Astrocyte of the cerebellum (primary cell): ENCODE measurements around the gene ELFN1.

Experiments
- DNase-seq: peaks from one replicate; pipeline ENCODE4 v3.0.0-alpha.2; 2011; ENCODE audit warnings: low read depth
- H3K4me3 ChIP-seq: 2 replicates; pipeline ENCODE4 v1.5.1; 2011; ENCODE audit warnings: mild to moderate bottlenecking, low read depth, low read length, moderate library complexity
- CTCF ChIP-seq: IDR thresholded peaks from 2 replicates; pipeline ENCODE4 v1.5.1; 2012; ENCODE audit warnings: low read length, low read depth, moderate library complexity, mild to moderate bottlenecking; ENCODE audit errors: missing control alignments
- in situ Hi-C: cut with HindIII; loops from 2 replicates; pipeline ENCODE4 v1.10.0; 2017; ENCODE audit warnings: low sequenced_read_pairs

The ELFN1 gene

GRCh38 chr7:1641661-1642260 lies 28.3 kb upstream of the ELFN1 start:
- in situ Hi-C loops: no loop called here
- TF ChIP-seq CTCF: no peak
- no peak for DNase-seq
- H3K4me3 ChIP-seq: no peak overlapping the region

GRCh38 chr7:1642291-1642731 lies 27.8 kb upstream of the ELFN1 start:
- in situ Hi-C loops: no loop called here

GRCh38 chr7:1643270-1644092 lies 26.6 kb upstream of the ELFN1 start:
- in situ Hi-C loops: no loop called here
- H3K4me3 ChIP-seq: no peak overlapping the region
- no peak for DNase-seq
- no peak for TF ChIP-seq CTCF

More at GRCh38 chr7:1642291-1642731, 27.8 kb upstream of the ELFN1 start:
- H3K4me3 ChIP-seq: no peak overlapping the region
- no peak for TF ChIP-seq CTCF
- no peak for DNase-seq

- in situ Hi-C loops: no loop called here
- TF ChIP-seq CTCF: no peak
- no peak for DNase-seq
- no peak overlapping the region for H3K4me3 ChIP-seq
These were observed 25.6 kb upstream of the ELFN1 start for GRCh38 chr7:1644341-1645070.

- H3K4me3 ChIP-seq: no peak overlapping the region
- TF ChIP-seq CTCF: no peak
- in situ Hi-C loops: no loop called here
- DNase-seq: no peak
These were observed 25.0 kb upstream of the ELFN1 start for GRCh38 chr7:1645071-1645409.

- in situ Hi-C loops: no loop called here
- H3K4me3 ChIP-seq: no peak overlapping the region
- no peak for DNase-seq
- TF ChIP-seq CTCF: no peak
These were observed 24.6 kb upstream of the ELFN1 start for GRCh38 chr7:1645476-1645875.
